GM12891 (cell line): Measurements from ENCODE around the gene CARD10.

ENCODE experiments used
- POLR2A ChIP-seq: IDR thresholded peaks from 2 replicates; pipeline ENCODE4 v1.6.1; 2011; ENCODE audit warnings: low read depth, low read length, control low read depth
- POLR2AphosphoS5 ChIP-seq: IDR thresholded peaks from 2 replicates; pipeline ENCODE4 v1.6.1; 2011; ENCODE audit warnings: low read depth, low read length, control low read depth
- POU2F2 ChIP-seq: IDR thresholded peaks from 2 replicates; pipeline ENCODE4 v1.6.1; 2011; ENCODE audit warnings: low read depth, mild to moderate bottlenecking, control low read depth, low read length, moderate library complexity
- SPI1 ChIP-seq: IDR thresholded peaks from 2 replicates; pipeline ENCODE4 v1.6.1; 2011; ENCODE audit warnings: low read depth, low read length, control low read depth
- TAF1 ChIP-seq: IDR thresholded peaks from 2 replicates; pipeline ENCODE4 v1.6.1; 2011; ENCODE audit warnings: low read depth, low read length, control low read depth

DNA sequence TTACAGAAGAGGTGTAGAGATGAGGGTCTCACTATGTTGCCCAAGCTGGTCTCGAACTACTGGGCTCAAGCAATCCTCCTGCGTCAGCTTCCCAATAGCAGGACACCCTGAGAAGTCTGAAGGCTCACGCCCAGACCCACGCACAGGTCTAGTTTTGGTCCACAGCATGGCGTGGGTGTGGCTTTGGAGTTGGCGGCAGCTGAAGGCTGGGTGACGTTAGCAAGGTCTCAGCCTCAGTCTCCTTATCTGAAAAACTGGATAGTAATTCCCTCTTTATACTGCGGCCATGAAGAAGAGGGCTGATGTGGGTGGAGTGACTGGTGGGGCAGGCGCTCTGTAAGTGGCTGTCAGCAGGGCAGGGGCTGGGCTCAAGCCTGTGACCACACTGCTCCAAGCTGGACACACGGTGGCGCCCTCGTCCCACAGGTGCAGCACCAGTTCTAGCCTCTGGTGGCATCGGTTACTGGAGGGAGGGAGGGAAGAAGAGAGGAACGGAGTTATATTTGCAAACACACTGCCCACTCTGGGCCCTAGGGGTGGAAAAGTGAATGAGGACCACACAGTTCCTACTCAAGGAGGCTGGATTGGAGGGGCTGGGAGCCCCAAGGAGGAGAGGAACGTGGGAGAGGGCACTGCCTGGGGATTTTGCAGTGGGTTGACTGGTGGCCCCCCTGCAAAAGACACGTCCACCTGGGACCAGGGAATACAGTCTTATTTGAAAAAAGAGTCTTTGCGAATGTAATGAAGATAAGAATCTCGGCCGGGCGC is 19.6 kb upstream of the CARD10 start:
- TF ChIP-seq POLR2A (no peak), TAF1 (no peak), POLR2AphosphoS5 (no peak), POU2F2 (peak; percentile 40; the same call in 1 of the 2 replicates), SPI1 (peak; percentile 13; the same call in 1 of the 2 replicates)
